Ecto neural progenitor cell (in vitro differentiated cells): ENCODE results near the gene ARHGAP42.

Source experiments
- DNase-seq: peaks from one replicate; pipeline ENCODE4 v3.0.0-alpha.2; 2018; ENCODE audit warnings: low spot score

Gene ARHGAP42

GRCh38 chr11:100681064-100681502 is 6.0 kb upstream of the ARHGAP42 start:
- no peak for DNase-seq

- DNase-seq: no peak
Observed at GRCh38 chr11:100682247-100682969, 4.7 kb upstream of the ARHGAP42 start.

- no peak for DNase-seq
Observed at GRCh38 chr11:100683126-100683525, 4.0 kb upstream of the ARHGAP42 start.

GRCh38 chr11:100684101-100685065 is 2.7 kb upstream of the ARHGAP42 start:
- no peak for DNase-seq

- DNase-seq: no peak
Observed at GRCh38 chr11:100686476-100687053, 523 bp upstream of the ARHGAP42 start.

- peak; percentile 78 for DNase-seq
Observed at GRCh38 chr11:100687630-100688395, 725 bp downstream of the ARHGAP42 start.

- DNase-seq: no peak
Observed at GRCh38 chr11:100689141-100689540, 2.1 kb downstream of the ARHGAP42 start.

- no peak for DNase-seq
Observed at GRCh38 chr11:100691896-100692653, 5.0 kb downstream of the ARHGAP42 start.

- no peak for DNase-seq
Observed at GRCh38 chr11:100695911-100696310, 8.8 kb downstream of the ARHGAP42 start.

- no peak for DNase-seq
Observed at GRCh38 chr11:100703139-100703538, 16.1 kb downstream of the ARHGAP42 start.

GRCh38 chr11:100703801-100704575 is 16.9 kb downstream of the ARHGAP42 start:
- no peak for DNase-seq

- no peak for DNase-seq
Observed at GRCh38 chr11:100705447-100705846, 18.4 kb downstream of the ARHGAP42 start.

GRCh38 chr11:100706179-100706578 is 19.1 kb downstream of the ARHGAP42 start:
- no peak for DNase-seq

GRCh38 chr11:100709233-100709957 is 22.3 kb downstream of the ARHGAP42 start:
- no peak for DNase-seq

GRCh38 chr11:100711984-100712383 is 24.9 kb downstream of the ARHGAP42 start:
- no peak for DNase-seq

- DNase-seq: no peak
Observed at GRCh38 chr11:100712583-100712982, 25.5 kb downstream of the ARHGAP42 start.

- no peak for DNase-seq
Observed at GRCh38 chr11:100715165-100715761, 28.2 kb downstream of the ARHGAP42 start.

- DNase-seq: no peak
Observed at GRCh38 chr11:100716838-100717237, 29.8 kb downstream of the ARHGAP42 start.

GRCh38 chr11:100719362-100719761 is 32.3 kb downstream of the ARHGAP42 start:
- DNase-seq: peak; percentile 58
